Testis (tissue), 5 donors: ENCODE results near the gene SRSF8. TPM values are rescaled to one million over a fixed set of nuclear protein-coding genes. Genes with fewer than 3 reads are reported as not detected.
A peak's percentile ranks its signal among the peaks of the same experiment; 100 is the strongest.
"Not testable (repeated sequence)": the region's sequence is repeated elsewhere in the genome, so short reads cannot be mapped to it uniquely, and the experiment has no call there.

Experiments
- DNase-seq: peaks from one replicate; pipeline ENCODE4 v3.0.0-alpha.2; 2019
- H3K27ac ChIP-seq, 2 donors: fragments of 200-600 bp; sonication (generic); one replicate each; pipeline ENCODE4 v1.5.1; 2019
- H3K27me3 ChIP-seq: fragments of 200-600 bp; sonication (generic); one replicate; pipeline ENCODE4 v1.5.1; 2019
- H3K36me3 ChIP-seq: fragments of 200-600 bp; sonication (generic); one replicate; pipeline ENCODE4 v1.5.1; 2017; ENCODE audit warnings: low read depth; ENCODE audit errors: missing control alignments
- H3K4me1 ChIP-seq: fragments of 200-600 bp; sonication (generic); one replicate; pipeline ENCODE4 v1.5.1; 2019
- H3K4me3 ChIP-seq, 2 donors: fragments of 200-600 bp; sonication (generic); one replicate each; pipeline ENCODE4 v1.5.1; 2017 to 2019
- H3K9me3 ChIP-seq: fragments of 200-600 bp; sonication (generic); one replicate; pipeline ENCODE4 v1.5.1; 2017
- CTCF ChIP-seq, 3 experiments: fragments of 450-650 bp in 2 of 3; fragments of 200-600 bp in 1 of 3; sonication (generic) in 1 of 3; IDR thresholded peaks; one replicate each; pipeline ENCODE4 v1.5.1; 2016 to 2019; ENCODE audit warnings: antibody characterized with exemption in 3 of 3, mild to moderate bottlenecking in 2 of 3, moderate library complexity in 1 of 3
- POLR2A ChIP-seq: fragments of 450-650 bp; IDR thresholded peaks from one replicate; pipeline ENCODE4 v1.6.1; 2017; ENCODE audit warnings: antibody characterized with exemption, mild to moderate bottlenecking, moderate library complexity
- WGBS, 2 donors: methylation state at CpG; one replicate each; pipeline ENCODE4 v1.1.5; 2018; 5-methylcytosine and 5-hydroxymethylcytosine counted together
- intact Hi-C: fragments of 100-400 bp; cut with DNase I; formaldehyde crosslinking; loops from one replicate; pipeline ENCODE4 v1.15.1; 2023; ENCODE audit warnings: low total_unique reads
- long read RNA-seq, 2 donors: transcript quantifications; one replicate each; lab custom pipeline, GENCODE V29; 2026
- polyA plus RNA-seq: library from polyadenylated mRNA; stranded (reverse); fragments of 350-450 nt; fragmentation: Illumina TruSeq; extraction: RNeasy Lipid Tissue Mini Kit (QIAGEN cat#74804); gene quantifications from one replicate; pipeline ENCODE4 v1.2.3, GENCODE V29; 2014; ENCODE audit warnings: low read depth, low replicate concordance; ENCODE audit not compliant: insufficient read depth
- total RNA-seq, 2 donors: library from RNA; depleted of rRNA; stranded (reverse); fragments of >200 nt; gene quantifications; one replicate each; pipeline ENCODE4 v1.2.3, GENCODE V29; 2016

The SRSF8 gene
- total RNA-seq (10 to 100 TPM; 32.5 to 37.2 TPM), polyA plus RNA-seq (30.0 TPM)
- long read RNA-seq, donor 1, full-length matches to known transcripts: 92 of 92 reads
- long read RNA-seq, donor 1, partial matches to known transcripts: 0 of 92 reads
- long read RNA-seq, donor 1, other reads (novel, unspliced or antisense): 0 of 92 reads
- long read RNA-seq, donor 2, full-length matches to known transcripts: 76 of 76 reads
- long read RNA-seq, donor 2, partial matches to known transcripts: 0 of 76 reads
- long read RNA-seq, donor 2, other reads (novel, unspliced or antisense): 0 of 76 reads

- Histone ChIP-seq H3K27me3 (no peaks in the 10 kb centered on the region), H3K4me1 (peaks cover 7% of the 10 kb centered on the region), H3K4me3 (peak within 1 kb of the TSS; percentile 80 to 84), H3K27ac (peak within 1 kb of the TSS; percentile 97), H3K36me3 (no peaks in the 10 kb centered on the region), H3K9me3 (no peaks in the 10 kb centered on the region)
- no peak for TF ChIP-seq CTCF (IDR thresholded peaks at IDR 0.05)
- TF ChIP-seq POLR2A: no peak
- no peak for DNase-seq
- 0% methylated on average over 4 of the region's 4 CpGs for WGBS, 2 donors
- intact Hi-C loops: loop anchor here (5.0 kb wide), 1 partner anchor 86 kb away; no protein-coding TSS in a partner anchor
Measured at GRCh38 chr11:95066716-95067038, at the start of gene SRSF8. SRSF8 (plus strand) TSS chr11:95066919; CDS start chr11:95067227, 308 bp downstream.

GRCh38 chr11:95021468-95021867 lies 45.3 kb upstream of the SRSF8 start:
- DNase-seq, H3K9me3 ChIP-seq, H3K4me3 ChIP-seq, intact Hi-C loops, H3K27me3 ChIP-seq, H3K36me3 ChIP-seq, H3K27ac ChIP-seq, H3K4me1 ChIP-seq: not testable (repeated sequence)
- 72 to 78% methylated on average over 5 of the region's 5 CpGs for WGBS, 2 donors

- WGBS, 2 donors: 88% methylated on average over 1 of the region's 1 CpG
- Histone ChIP-seq H3K27ac (no peak within 1 kb of the TSS), H3K36me3 (no peaks in the 10 kb centered on the region), H3K4me3 (no peak within 1 kb of the TSS), H3K27me3 (no peaks in the 10 kb centered on the region), H3K9me3 (no peaks in the 10 kb centered on the region), H3K4me1 (no peaks in the 10 kb centered on the region)
- TF ChIP-seq POLR2A (no peak), CTCF (IDR thresholded peaks at IDR 0.05) (no peak)
- intact Hi-C loops: no loop called here
- DNase-seq: no peak
Measured at GRCh38 chr11:95024958-95025357, 41.8 kb upstream of the SRSF8 start, which contains the start of gene KDM4E. KDM4E (plus strand) TSS chr11:95025258; CDS start chr11:95025558, 300 bp downstream.

GRCh38 chr11:95025594-95025993 lies 41.1 kb upstream of the SRSF8 start:
- intact Hi-C loops, DNase-seq, H3K36me3 ChIP-seq, H3K9me3 ChIP-seq, H3K27me3 ChIP-seq, H3K4me1 ChIP-seq, H3K27ac ChIP-seq, H3K4me3 ChIP-seq: not testable (repeated sequence)
- WGBS, 2 donors: 94 to 95% methylated on average over 7 to 9 of the region's 9 CpGs

- intact Hi-C loops: no loop called here
- no peaks in the 10 kb centered on the region for H3K4me1 ChIP-seq
- H3K36me3 ChIP-seq: no peaks in the 10 kb centered on the region
- 75 to 76% methylated on average over 3 of the region's 3 CpGs for WGBS, 2 donors
- TF ChIP-seq CTCF (IDR thresholded peaks at IDR 0.05) (no peak), POLR2A (no peak)
- no peaks in the 10 kb centered on the region for H3K27me3 ChIP-seq
- H3K9me3 ChIP-seq: no peaks in the 10 kb centered on the region
- H3K27ac ChIP-seq: no peak overlapping the region
- DNase-seq: no peak
- H3K4me3 ChIP-seq: no peak overlapping the region
Measured at GRCh38 chr11:95028357-95028756, 38.4 kb upstream of the SRSF8 start.

GRCh38 chr11:95033051-95033450 lies 33.7 kb upstream of the SRSF8 start:
- H3K36me3 ChIP-seq: no peaks in the 10 kb centered on the region
- H3K4me1 ChIP-seq: no peaks in the 10 kb centered on the region
- WGBS, 2 donors: 75 to 86% methylated on average over 1 of the region's 1 CpG
- no peak overlapping the region for H3K27ac ChIP-seq
- no peak for TF ChIP-seq POLR2A
- TF ChIP-seq CTCF (IDR thresholded peaks at IDR 0.05): no peak
- intact Hi-C loops: no loop called here
- DNase-seq: no peak
- no peak overlapping the region for H3K4me3 ChIP-seq
- no peaks in the 10 kb centered on the region for H3K27me3 ChIP-seq
- no peaks in the 10 kb centered on the region for H3K9me3 ChIP-seq
